Jurkat, Clone E6-1 (cell line): ENCODE measurements around the gene MPPE1.
"Not testable (repeated sequence)": the region's sequence is repeated elsewhere in the genome, so short reads cannot be mapped to it uniquely, and the experiment has no call there.

ENCODE experiments used
- DNase-seq: peaks from one replicate; pipeline ENCODE4 v3.0.0-alpha.2; 2011; ENCODE audit warnings: low read depth, low spot score
- H3K4me3 ChIP-seq: 2 replicates; pipeline ENCODE4 v1.5.1; 2011; ENCODE audit warnings: mild to moderate bottlenecking, low read length, control low read depth, moderate library complexity

MPPE1 gene

DNA sequence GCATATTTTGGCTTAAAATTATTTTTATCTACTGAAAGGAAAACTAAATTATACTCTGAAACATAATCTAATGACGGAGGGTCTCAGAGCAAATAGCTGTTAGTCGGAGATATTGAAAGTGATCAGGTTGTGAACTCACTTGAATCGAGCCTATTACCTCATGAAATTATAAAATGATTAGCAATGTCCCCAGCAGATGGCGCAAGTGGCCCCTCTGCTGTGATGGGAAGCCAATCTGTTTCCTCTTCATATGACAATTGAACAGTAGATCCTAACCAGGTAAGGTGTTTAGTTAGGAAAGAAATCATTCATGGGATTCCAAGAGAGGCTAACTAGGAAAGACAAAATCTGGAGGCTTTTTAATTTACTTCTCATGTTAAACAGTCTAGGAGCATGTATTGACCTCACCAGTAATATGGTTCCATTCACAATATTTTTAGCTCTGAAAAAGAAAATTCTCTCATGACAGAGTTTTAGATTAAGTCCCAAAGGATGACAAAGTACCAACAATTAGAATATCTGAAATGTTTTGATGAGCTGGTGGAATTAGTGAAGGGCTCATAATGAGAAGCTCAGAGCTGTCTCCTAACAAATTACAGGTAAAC is 29.9 kb upstream of the MPPE1 start:
- peak; percentile 60 for DNase-seq

DNA sequence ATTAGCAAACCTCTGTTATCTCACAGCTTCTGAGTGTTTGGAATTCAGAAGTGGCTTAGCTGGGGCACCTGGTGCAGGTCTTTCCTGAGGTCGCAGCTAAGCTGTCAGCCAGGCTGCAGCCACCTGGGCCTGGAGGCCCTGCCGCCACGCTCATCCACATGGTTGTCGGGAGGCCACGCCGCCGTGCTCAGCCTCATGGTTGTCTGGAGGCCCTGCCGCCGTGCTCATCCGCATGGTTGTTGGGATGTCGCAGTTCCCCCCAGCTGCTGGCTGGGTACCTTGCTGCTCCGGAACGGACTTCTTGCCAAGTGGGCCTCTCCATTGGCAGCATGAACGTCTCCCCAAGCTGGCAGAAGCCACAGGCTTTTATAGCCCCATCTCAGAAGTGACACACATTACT is 24.3 kb upstream of the MPPE1 start:
- no peak overlapping the region for H3K4me3 ChIP-seq

More for the DNA sequence above, 29.9 kb upstream of the MPPE1 start:
- H3K4me3 ChIP-seq, result no peak overlapping the region

DNA sequence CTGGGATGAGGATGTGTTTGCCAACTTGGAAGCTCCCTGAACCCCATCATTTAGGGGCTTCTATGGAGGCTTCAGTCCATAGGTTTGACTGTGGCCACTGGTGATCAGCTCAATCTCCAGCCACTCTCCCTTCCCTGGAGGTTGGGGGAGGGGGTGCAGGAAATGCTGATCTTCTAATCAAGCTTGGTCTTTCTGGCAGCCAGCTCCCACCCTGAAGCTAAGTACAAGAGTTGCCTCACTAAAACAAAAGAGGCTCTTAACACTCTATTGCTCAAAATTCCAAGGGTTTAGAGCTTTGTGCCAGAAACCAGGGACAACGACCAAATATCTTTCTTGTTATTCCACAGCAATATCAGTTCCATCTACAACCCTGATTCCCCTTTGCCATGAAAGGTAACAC is 19.4 kb upstream of the MPPE1 start:
- DNase-seq, result no peak
- no peak overlapping the region for H3K4me3 ChIP-seq

More for the DNA sequence above, 24.3 kb upstream of the MPPE1 start:
- DNase-seq, result no peak

DNA sequence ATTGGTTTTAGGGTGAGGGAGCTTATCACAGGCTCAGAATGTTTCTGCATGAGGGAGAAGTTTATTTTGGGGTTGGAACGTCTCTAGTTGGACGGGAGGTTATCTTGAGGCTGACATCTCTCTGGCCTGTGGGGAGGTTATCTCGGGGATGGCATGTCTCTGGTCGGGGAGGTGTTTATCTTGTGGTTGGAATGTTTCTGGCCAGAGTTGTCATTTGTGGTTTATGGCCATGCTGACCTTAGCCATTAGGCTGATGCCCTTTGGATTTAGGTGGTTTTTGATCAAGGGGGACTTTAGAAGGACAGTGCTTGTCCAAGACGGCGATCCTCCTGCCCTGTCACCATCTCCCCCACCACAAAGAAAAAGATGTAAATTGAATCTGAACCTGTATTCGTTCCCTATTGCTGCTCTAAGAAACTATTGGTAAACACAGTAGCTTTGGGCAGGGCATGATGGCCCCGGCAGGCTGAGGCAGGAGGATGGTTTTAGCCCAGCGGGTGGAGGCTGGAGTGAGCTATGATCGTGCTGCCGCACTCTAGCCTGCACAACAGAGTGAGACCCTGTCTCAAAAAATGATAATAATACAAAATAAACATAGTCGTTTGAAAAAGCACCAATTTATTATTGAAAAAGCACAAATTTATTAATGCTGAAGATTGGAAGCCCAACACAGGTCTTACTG is 17.8 kb upstream of the MPPE1 start:
- no peak for DNase-seq
- H3K4me3 ChIP-seq, result no peak overlapping the region

DNA sequence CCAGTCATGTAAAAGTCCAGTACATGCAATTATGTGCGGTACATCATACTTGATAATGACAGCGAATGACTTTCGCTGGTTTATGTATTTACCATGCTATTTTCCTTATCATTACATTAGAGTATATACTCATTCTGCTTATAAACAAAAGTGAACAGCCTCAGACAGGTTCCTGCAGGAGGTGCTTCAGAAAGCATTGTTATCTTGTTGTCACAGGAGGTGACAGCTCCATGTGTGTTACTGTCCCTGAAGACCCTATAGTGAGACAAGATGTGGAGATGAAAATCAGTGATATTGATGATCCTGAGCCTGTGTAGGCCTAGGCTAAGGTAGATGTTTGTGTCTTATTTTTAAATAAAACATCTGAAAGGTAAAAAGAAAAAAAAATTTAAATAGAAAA is 15.3 kb upstream of the MPPE1 start:
- DNase-seq, result no peak
- no peak overlapping the region for H3K4me3 ChIP-seq

DNA sequence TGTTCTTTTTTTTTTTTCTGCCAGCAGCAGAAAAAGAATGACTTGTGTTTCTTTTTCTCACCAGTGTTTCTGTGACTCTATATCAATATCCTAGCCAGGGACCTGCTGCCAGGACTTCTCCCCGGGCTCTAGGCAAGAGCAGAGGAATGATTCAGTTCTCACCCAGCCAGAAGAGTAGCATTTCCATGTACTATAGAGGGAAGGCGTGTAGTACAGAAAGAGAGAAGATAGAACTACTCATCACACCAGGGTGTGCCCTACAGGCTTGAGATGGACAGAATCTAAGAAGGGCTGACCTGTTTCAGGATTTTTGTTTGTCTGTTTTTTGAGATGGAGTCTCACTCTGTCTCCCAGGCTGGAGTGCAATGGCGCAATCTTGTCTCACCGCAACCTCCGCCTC is 11.4 kb upstream of the MPPE1 start:
- not testable (repeated sequence) for DNase-seq, H3K4me3 ChIP-seq

DNA sequence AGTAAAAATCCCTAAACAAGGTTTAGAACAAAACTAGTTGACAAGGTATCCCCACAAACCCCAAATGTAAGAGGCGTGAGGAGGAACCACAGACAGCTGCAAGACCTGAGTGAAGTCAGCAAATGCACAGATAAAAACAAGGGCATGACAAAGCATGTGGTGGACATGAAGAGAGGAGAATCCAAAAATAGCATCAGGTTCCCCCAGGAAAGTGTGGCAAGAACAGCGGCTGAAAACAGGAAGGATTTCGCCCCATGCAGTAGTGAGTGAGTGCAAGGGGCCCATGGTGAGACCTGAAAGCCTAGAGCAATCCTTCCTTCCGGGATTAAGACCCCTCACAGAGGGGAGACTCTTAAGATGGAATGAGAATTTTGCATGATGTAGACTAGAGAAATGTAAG is 8.8 kb upstream of the MPPE1 start:
- DNase-seq, H3K4me3 ChIP-seq: not testable (repeated sequence)

DNA sequence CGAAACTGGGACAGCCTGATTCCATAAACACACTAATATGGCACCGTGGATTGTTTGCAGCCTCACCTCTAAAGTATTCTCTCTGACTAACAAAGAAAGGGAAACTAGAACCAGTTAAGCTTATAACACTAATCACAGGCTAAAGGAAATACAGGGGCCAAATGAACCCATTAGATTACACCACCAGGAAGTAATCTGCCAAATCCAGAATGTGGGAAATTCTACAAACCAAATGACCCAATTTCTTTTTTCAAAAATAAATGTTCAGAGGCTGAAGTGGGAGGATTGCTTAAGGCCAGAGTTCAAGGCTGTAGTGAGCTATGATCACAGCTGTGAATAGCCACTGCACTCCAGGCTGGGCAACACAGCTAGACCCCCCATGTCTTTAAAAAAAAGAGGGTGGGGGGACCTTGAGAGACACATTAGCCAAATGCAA is 1.5 kb upstream of the MPPE1 start:
- no peak overlapping the region for H3K4me3 ChIP-seq
- no peak for DNase-seq

DNA sequence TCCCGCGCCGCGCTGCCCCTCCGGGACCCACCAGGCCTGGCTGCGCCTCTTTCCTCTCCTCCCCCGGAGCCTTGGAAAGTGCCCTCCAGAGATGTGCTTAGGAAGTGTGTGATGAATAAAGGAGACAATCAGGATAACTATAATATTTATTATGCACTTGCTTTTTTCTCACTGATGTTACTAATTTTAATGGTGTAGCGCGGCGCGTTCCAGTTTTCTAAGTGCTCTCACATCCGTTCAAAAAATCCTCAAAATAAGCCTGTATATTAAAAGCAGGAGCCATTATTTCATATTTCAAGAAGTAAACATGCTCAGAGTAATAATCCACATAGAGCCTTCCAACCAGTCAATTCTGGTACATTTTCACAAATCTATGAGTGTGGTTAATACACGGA is 941 bp upstream of the MPPE1 start:
- no peak for DNase-seq
- H3K4me3 ChIP-seq, result peak overlapping the region; percentile 91

DNA sequence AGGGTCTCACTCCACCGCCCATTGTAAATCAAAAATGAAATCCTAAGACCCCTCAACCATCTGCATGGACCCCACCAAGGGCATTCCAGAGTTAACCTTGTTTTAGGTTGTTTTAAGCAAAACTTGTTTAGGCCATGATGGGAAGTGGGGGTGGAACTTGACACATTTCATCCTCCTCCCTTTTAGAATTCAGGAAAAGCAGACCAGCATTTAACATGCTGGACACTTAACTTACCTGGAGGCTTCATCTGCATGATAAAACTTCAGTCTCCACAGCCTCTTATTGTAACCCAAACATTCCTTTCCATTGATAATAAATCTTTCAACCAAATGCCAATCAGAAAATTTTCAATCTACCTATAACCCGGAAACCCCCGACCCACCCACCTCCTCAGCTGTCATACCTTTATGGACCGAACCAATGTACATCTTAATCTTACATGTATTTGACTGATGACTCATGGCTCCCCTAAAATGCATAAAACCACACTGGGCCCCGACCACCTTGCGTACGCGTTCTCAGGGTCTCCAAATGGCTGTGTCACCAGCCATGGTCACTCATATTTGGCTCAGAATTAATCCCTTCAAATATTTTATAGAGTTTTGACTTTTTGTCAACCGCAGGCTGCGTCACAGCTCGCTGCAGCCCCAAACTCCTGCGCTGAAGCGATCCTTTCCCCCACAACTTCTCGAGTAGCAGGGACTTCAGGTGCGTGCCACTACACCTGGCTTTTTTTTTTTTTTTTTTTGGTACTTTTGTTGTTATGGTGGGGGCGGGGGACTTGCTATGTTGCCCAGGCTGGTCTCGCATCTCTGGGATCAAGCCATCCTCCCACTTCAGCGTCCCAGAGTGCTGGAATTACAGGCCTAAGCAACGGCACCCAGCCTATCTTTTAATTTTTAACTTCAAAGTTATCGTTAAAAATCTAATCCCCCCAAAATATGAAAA is 917 bp downstream of the MPPE1 start:
- no peak for DNase-seq
- peak overlapping the region; percentile 91 for H3K4me3 ChIP-seq

DNA sequence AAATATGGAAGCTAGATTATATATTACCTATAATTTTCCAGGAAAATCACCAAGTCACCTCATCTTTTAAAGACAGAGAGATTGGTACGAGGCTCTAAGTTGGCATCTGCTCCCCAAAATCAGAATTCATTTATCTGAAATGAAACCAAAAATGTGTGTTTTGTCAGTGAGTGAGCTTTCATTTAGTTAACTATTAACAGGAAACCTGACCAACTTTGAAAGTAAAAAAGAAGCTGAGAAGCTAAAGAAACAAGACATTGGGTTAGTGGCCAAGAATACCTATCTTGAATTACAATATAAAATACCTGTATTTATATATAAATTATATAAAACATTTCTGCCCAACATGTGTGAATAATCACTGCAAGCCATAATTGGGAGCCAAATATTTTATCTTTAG is 1.9 kb downstream of the MPPE1 start:
- no peak overlapping the region for H3K4me3 ChIP-seq
- no peak for DNase-seq

DNA sequence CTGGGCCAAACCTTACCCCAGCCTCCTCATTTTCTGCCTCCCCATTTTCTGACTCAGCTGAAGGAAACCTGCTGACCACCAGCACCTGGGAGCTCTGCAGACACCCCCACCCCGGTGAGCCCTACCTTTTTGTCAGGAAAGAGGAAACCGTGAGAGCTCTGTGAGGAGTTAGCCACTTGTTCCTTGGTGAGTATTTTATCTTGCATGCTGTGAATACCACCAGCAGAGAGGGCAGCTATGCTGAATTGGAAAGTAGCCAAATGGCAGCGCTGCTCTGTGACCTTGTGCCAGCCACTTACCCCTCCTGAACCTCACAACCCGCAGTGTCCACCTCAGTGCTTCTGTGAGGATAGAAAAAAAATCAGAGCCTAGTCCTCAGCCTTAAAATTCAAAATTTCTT is 2.5 kb downstream of the MPPE1 start:
- no peak overlapping the region for H3K4me3 ChIP-seq
- DNase-seq, result no peak

DNA sequence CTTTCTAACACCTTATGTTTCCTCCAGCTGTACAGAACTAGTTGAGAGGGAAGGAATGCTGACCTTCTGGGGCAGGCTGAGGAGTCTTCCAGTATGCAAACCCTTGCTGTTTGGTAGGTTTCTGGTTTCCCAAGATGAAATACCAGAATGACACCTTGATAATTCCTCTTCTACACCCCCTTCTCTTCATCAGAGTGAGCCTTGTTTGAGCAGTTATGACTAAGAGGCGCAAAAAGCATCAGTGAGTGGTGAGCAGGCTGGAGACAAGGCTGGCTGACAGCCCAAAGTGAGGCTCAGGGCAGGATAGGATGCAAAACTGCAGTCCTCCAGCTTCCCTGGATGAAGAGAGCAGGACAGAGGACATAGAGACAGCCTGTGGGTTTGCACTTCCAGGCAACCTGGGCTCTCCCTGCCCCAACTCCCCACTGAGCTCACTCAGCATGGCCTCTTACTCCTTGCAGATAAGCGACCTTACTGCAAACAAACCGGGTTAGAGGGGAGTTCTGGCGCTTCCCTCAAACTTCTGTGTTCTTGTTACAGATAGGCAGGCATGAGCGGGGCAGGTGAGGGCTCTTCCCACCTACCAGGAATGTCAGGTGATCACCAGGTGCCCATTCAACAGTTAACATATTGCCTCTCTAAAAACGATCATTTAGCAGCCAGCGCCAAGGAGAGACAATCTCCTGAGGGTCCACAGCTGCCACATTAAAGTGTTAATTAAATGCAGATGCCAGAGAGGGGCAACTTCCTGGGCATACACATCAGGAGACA is 5.4 kb downstream of the MPPE1 start:
- no peak overlapping the region for H3K4me3 ChIP-seq
- DNase-seq, result no peak

DNA sequence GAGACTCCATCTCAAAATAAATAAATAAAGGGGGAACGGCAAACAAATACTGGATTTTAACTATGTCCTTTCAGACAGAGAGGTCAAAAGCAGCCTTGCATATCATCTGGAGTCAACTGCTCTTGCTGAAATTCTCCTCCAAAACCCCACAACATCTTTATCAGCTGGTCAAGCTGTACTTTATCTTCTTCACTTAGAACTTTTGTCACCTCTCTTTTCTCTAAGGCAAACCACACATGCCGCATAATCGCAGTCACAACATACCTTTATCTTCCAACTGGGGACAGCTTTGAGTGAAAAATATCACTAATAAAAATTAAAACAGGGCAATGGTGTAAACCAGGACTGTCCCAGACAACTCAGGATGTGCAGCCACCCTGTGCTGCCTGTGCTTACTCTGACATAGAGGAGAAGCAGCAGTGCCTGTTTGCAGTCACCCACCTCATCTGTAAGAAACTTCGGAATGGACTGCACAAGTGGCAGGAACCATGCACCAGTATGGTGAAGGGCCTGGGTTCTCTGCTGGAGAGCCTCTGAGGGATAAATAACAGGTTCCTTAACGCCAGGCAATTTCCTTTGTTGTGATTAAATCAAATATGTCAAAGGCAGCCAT is 6.2 kb downstream of the MPPE1 start:
- H3K4me3 ChIP-seq, result no peak overlapping the region
- DNase-seq, result no peak

DNA sequence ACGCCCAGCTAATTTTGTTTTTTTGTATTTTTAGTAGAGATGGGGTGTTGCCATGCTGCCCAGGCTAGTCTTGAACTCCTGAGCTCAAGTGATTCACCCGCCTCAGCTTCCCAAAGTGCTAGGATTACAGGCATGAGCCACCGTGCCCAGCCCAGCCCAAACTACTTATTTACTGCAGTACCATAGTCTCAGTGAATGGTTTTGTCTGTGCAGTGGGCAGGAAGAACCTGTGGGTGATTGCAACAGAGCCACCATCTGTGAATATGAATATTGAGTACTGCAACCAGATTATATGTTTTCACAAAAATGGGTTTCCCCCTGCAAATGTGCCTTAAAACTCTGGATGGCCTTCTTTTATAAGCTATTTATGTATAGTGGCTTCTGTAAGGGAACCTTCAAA is 9.1 kb downstream of the MPPE1 start:
- no peak for DNase-seq

DNA sequence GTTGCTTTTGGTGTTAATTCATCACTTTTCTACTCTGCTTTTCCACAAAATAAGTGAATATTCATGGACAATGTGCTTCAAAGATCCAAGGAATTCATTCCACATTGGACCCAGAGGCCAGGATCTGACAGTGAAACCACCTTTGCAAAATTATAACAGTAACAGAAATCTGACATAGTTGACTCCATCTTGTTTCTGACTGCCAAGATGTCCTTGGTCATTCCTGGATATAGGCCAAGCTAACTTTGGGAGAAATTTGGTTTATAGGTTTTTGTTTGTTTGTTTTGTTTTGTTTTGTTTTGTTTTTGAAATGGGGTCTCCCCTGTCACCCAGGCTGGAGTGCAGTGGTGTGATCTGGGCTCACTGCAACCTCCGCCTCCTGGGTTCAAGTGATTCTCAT is 10.3 kb downstream of the MPPE1 start:
- no peak overlapping the region for H3K4me3 ChIP-seq
- no peak for DNase-seq

More for the DNA sequence above, 9.1 kb downstream of the MPPE1 start:
- no peak overlapping the region for H3K4me3 ChIP-seq

DNA sequence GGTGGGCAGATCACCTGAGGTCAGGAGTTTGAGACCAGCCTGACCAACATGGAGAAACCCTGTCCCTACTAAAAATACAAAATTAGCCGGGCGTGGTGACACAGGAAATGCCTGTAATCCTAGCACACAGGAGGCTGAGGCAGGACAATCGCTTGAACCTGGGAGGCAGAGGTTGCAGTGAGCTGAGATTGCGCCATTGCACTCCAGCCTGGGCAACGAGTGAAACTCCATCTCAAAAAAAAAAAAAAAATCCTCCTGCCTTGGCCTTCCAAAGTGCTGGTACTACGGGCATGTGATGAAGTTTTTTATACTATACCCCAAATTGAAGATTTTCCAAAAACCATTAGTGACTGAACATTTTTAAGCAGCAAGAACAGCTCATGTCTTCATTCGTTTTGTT is 15.7 kb downstream of the MPPE1 start:
- DNase-seq, H3K4me3 ChIP-seq: not testable (repeated sequence)

DNA sequence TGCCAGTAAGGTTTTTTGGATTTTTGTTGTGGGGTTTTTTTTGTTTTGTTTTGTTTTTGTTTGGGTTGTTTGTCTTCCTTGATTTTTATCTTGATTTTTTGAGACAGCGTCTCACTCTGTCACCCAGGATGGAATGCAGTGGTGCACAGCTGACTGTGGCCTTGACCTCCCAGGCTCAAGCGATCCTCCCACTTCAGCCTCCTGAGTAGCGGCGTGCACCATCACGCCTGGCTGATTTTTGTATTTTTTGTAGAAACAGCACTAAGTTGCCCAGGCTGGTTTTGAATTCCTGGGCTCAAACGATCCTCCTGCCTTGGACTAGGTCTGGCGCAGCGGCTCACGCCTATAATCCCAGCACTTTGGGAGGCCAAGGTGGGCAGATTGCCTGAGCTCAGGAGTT is 16.4 kb downstream of the MPPE1 start:
- H3K4me3 ChIP-seq, result no peak overlapping the region
- DNase-seq, result no peak

DNA sequence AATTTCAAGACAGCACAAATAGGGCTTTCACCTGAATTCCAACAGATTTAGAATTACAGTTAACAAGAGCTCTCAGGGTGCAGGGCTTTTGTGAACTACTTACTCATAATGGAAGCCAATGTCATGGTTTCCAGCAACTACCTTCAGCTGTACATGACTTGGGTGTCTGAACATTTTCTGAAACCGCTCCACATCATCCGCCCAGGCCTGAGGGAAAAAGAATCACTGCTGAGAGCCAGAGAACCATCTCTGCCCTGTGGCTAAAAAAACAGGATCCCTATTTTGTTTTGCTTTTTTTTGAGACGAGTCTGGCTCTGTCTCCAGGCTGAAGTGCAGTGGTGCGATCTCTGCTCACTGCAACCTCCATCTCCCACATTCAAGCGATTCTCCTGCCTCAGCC is 18.8 kb downstream of the MPPE1 start:
- no peak for DNase-seq
- no peak overlapping the region for H3K4me3 ChIP-seq
